ENCODE data around the gene ZNF615.
A peak's percentile ranks its signal among the peaks of the same experiment; 100 is the strongest.

The ZNF615 gene

GRCh38 chr19:51944798-51945552 is 63.0 kb downstream of the ZNF615 start:
- Histone ChIP-seq H3K36me3 (ENCODE audit: control insufficient read depth, insufficient read depth, low read length, severe bottlenecking) (peaks cover 66% of the 10 kb centered on the region), H3K4me1 (ENCODE audit: control insufficient read depth, insufficient read depth, low read length) (no peaks in the 10 kb centered on the region), H3K4me3 (ENCODE audit: low read length) (peak overlapping the region; percentile 75), H3K9me3 (ENCODE audit: control insufficient read depth, low read length) (peaks cover 100% of the 10 kb centered on the region), H3K27me3 (replicated peaks; ENCODE audit: control insufficient read depth, insufficient read depth, low read length) (no peaks in the 10 kb centered on the region), H3K9ac (ENCODE audit: low read length) (no peak overlapping the region)
- DNase-seq (ENCODE audit: low read depth) = no peak

All from adipocyte (in vitro differentiated cells).